ENCODE measurements around the gene DPYSL4. TPM values are rescaled to one million over a fixed set of nuclear protein-coding genes. Genes with fewer than 3 reads are reported as not detected.
"Not testable (repeated sequence)": the region's sequence is repeated elsewhere in the genome, so short reads cannot be mapped to it uniquely, and the experiment has no call there.

Gene DPYSL4
- total RNA-seq, 6 donors from 2014 or later, result 0.11 to 2.2 (median 0.79) TPM; not detected in 1

DNA sequence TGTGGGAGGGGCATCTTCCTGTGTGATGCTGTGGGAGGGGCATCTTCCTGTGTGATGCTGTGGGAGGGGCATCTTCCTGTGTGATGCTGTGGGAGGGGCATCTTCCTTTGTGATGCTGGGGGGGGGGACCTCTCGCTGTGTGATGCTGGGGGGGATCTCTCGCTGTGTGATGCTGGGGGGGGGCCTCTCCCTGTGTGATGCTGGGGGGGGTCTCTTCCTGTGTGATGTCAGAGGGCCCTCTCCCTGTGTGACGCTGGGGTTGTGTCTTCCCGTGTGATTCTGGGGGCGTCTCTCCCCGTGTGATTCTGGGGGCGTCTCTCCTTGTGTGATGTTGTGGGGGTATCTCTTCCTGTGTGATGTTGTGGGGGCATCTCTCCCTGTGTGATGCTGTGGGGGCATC lies 27.9 kb upstream of the DPYSL4 start:
- WGBS, 2 donors, result 75% methylated on average over 5 of the region's 7 CpGs; no CpG with 5 or more reads in 1 of the 2 donors
- Histone ChIP-seq H3K36me3 (no peaks in the 10 kb centered on the region), H3K4me3 (no peak overlapping the region), H3K27ac (no peak overlapping the region), H3K4me1 (peaks cover 0 to 16% (median 3%) of the 10 kb centered on the region in 4 donors), H3K27me3 (no peaks in the 10 kb centered on the region), H3K9me3 (no peaks in the 10 kb centered on the region)
- TF ChIP-seq POLR2AphosphoS5 (IDR thresholded peaks at IDR 0.05), result no peak
- TF ChIP-seq POLR2A (IDR thresholded peaks at IDR 0.05), result no peak
- no peak for TF ChIP-seq EP300 (IDR thresholded peaks at IDR 0.05)
- TF ChIP-seq, protein P1, sequence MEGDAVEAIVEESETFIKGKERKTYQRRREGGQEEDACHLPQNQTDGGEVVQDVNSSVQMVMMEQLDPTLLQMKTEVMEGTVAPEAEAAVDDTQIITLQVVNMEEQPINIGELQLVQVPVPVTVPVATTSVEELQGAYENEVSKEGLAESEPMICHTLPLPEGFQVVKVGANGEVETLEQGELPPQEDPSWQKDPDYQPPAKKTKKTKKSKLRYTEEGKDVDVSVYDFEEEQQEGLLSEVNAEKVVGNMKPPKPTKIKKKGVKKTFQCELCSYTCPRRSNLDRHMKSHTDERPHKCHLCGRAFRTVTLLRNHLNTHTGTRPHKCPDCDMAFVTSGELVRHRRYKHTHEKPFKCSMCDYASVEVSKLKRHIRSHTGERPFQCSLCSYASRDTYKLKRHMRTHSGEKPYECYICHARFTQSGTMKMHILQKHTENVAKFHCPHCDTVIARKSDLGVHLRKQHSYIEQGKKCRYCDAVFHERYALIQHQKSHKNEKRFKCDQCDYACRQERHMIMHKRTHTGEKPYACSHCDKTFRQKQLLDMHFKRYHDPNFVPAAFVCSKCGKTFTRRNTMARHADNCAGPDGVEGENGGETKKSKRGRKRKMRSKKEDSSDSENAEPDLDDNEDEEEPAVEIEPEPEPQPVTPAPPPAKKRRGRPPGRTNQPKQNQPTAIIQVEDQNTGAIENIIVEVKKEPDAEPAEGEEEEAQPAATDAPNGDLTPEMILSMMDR (IDR thresholded peaks at IDR 0.05), result no peak
- DNase-seq, result no peak
- no peak for ATAC-seq (ENCODE audit: low FRiP score in 2 of 2)

DNA sequence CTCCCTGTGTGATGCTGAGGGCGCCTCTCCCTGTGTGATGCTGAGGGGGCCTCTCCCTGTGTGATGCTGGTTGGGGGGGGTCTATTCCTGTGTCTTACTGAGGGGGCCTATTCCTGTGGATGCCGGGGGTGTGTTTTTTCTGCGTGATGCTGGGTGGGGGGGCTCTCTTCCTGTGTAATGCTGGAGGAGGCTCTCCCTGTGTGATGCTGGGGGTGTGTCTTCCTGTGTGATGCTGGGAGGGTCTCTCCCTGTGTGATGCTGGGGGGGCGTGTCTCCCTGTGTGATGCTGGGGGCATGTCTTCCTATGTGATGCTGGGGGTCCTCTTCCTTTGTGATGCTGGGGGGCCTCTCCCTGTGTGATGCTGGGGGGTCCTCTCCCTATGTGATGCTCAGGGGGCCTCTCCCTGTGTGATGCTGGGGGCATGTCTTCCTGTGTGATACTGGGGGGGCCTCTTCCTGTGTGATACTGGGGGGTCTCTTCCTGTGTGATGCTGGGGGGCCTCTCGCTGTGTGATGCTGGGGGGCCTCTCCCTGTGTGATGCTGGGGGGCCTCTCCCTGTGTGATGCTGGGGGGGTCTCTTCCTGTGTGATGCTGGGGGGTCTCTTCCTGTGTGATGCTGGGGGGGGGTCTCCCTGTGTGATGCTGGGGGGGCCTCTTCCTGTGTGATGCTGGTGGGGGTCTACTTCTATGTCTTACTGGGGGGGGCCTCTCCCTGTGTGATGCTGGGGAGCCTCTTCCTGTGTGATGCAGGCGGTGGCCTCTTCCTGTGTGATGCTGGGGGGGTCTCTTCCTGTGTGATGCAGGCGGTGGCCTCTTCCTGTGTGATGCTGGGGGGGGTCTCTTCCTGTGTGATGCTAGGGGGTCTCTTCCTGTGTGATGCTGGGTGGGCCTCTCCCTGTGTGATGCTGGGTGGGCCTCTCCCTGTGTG lies 27.2 kb upstream of the DPYSL4 start:
- ATAC-seq (ENCODE audit: low FRiP score in 2 of 2); H3K27ac ChIP-seq; H3K4me3 ChIP-seq; H3K27me3 ChIP-seq; DNase-seq; H3K36me3 ChIP-seq; H3K9me3 ChIP-seq: not testable (repeated sequence)
- 68% methylated on average over 3 of the region's 7 CpGs; no CpG with 5 or more reads in 1 of the 2 donors for WGBS, 2 donors
- H3K4me1 ChIP-seq, result peaks cover 0 to 16% (median 3%) of the 10 kb centered on the region in 4 donors

DNA sequence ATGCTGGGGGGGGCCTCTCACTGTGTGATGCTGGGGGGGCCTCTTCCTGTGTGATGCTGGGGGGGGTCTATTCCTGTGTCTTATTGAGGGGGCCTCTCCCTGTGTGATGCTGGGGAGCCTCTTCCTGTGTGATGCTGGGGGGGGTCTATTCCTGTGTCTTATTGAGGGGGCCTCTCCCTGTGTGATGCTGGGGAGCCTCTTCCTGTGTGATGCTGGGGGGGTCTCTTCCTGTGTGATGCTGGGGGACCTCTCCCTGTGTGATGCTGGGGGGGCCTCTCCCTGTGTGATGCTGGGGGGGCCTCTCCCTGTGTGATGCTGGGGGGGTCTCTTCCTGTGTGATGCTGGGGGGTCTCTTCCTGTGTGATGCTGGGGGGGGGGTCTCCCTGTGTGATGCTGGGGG lies 26.5 kb upstream of the DPYSL4 start:
- not testable (repeated sequence) for H3K4me3 ChIP-seq; DNase-seq; H3K36me3 ChIP-seq; H3K9me3 ChIP-seq; H3K27me3 ChIP-seq; ATAC-seq (ENCODE audit: low FRiP score in 2 of 2); H3K27ac ChIP-seq
- H3K4me1 ChIP-seq, result peaks cover 0 to 16% (median 3%) of the 10 kb centered on the region in 4 donors

DNA sequence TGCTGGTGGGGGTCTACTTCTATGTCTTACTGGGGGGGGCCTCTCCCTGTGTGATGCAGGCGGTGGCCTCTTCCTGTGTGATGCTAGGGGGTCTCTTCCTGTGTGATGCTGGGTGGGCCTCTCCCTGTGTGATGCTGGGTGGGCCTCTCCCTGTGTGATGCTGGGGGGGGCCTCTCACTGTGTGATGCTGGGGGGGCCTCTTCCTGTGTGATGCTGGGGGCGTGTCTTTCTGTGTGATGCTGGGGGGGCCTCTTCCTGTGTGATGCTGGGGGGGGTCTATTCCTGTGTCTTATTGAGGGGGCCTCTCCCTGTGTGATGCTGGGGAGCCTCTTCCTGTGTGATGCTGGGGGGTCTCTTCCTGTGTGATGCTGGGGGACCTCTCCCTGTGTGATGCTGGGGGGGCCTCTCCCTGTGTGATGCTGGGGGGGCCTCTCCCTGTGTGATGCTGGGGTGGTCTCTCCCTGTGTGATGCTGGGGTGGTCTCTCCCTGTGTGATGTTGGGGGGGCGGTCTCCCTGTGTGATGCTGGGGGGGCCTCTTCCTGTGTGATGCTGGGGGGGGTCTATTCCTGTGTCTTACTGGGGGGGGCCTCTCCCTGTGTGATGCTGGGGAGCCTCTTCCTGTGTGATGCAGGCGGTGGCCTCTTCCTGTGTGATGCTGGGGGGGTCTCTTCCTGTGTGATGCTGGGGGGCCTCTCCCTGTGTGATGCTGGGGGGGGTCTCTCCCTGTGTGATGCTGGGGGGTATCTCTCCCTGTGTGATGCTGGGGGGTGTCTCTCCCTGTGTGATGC lies 25.7 kb upstream of the DPYSL4 start:
- not testable (repeated sequence) for DNase-seq; H3K36me3 ChIP-seq; H3K9me3 ChIP-seq; H3K4me3 ChIP-seq; H3K27me3 ChIP-seq; H3K27ac ChIP-seq; ATAC-seq (ENCODE audit: low FRiP score in 2 of 2)
- WGBS, 2 donors, result no CpG with 5 or more reads among the region's 4 CpGs
- peaks cover 0 to 16% (median 3%) of the 10 kb centered on the region in 4 donors for H3K4me1 ChIP-seq

DNA sequence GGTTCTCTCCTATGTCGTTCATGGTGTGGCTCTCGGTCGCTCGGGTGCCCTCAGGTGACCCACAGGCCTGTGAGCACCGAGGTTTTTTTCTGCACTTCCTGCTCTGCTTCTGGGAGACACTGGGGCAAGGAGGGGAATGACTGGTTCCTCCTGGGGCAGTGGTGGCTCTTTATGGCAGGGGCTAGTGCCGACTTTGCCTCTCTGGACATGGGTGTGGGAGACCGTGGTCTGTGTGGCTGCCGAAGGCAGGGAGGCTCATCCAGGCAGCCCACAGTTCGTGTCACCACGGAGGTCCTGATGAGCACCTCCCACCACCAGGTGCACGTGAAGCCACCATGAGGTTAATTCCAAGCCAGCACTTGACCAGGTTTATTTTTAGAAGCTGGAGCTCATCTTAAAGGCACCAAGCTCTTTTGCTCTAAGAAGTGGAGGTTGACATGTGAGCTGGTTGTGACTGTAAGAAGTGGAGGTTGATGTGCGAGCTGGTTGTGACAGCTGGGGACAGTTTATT lies 24.7 kb upstream of the DPYSL4 start:
- Histone ChIP-seq H3K36me3 (no peaks in the 10 kb centered on the region), H3K4me3 (no peak overlapping the region), H3K9me3 (no peaks in the 10 kb centered on the region), H3K27me3 (no peaks in the 10 kb centered on the region), H3K27ac (no peak overlapping the region), H3K4me1 (peaks cover 0 to 16% (median 3%) of the 10 kb centered on the region in 4 donors)
- ATAC-seq (ENCODE audit: low FRiP score in 2 of 2), result no peak
- TF ChIP-seq, protein P1 (IDR thresholded peaks at IDR 0.05), result no peak
- TF ChIP-seq POLR2AphosphoS5 (IDR thresholded peaks at IDR 0.05) (no peak), POLR2A (IDR thresholded peaks at IDR 0.05) (no peak), EP300 (IDR thresholded peaks at IDR 0.05) (no peak)
- WGBS, 2 donors, result 35 to 41% methylated on average over 9 to 12 of the region's 12 CpGs
- no peak for DNase-seq

DNA sequence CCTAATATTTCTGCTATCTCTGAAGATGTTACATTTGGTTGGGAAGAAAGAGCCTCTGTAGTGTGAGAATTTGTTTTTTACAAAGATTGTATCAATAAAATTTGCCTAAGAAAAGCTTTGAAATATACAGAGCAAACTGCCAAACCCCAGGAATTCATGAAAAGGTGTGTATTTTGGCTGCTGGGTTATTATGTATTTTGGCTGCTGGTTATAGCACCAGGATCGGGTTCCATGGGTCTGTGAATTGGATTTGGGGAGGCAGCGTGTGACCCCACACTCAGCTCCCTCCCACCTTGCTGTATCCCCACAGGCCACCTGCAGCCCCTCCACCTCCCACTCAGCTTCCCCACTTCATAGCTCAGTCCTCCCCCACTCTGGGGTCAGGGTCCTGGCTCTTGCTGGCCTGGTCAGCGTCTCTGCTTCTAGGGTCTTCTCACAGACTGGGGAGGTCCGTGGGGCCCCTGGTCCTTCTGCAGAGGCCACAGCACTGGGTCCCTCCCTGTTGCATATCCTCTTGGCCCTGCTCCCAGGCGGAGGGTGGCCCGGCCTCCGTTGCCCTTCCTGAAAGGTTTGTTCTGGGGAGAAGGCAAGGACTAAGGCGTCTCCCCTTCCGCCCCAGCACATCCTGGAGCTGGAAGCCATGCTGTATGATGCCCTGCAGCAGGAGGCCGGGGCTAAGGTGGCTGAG lies 24.0 kb upstream of the DPYSL4 start:
- TF ChIP-seq, protein P1 (IDR thresholded peaks at IDR 0.05), result no peak
- TF ChIP-seq EP300 (IDR thresholded peaks at IDR 0.05), result no peak
- no peak for TF ChIP-seq POLR2A (IDR thresholded peaks at IDR 0.05)
- no peak for TF ChIP-seq POLR2AphosphoS5 (IDR thresholded peaks at IDR 0.05)
- H3K9me3 ChIP-seq, result no peaks in the 10 kb centered on the region
- H3K4me3 ChIP-seq, result no peak overlapping the region
- H3K36me3 ChIP-seq, result no peaks in the 10 kb centered on the region
- no peaks in the 10 kb centered on the region for H3K27me3 ChIP-seq
- H3K4me1 ChIP-seq, result peaks cover 0 to 16% (median 3%) of the 10 kb centered on the region in 4 donors
- WGBS, 2 donors, result 42 to 58% methylated on average over 10 of the region's 10 CpGs
- H3K27ac ChIP-seq, result no peak overlapping the region
- DNase-seq, result no peak
- ATAC-seq (ENCODE audit: low FRiP score in 2 of 2), result peak in 1 of 2 donors; percentile 23

Data from upper lobe of left lung (tissue), 6 donors.